ENCODE results near the gene DVL2.

Gene DVL2

DNA sequence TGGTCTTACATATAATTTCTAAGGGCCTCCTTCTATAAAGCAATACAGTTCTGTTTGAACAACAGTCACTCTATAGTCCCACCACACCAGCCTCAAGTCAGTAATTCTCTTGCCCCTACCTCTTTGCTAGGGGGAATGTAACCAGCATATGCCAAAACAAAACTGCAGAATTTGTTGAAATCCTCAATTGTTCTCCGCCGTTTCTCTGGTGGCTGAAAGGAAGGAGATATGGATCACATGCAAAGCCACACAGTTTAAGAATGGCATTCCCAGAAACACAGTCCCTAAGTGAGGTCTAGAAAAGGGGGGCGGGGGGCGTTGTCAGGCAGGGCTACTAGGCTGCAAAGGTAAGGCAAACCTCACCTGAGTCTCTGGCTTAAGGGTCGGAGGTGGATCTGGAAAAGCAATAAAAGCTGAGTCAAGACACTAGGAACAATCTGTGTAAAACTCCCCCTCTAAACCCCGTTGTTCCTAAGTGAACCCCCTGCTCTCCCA is 3.0 kb upstream of the DVL2 start:
- DNase-seq = no peak

DNA sequence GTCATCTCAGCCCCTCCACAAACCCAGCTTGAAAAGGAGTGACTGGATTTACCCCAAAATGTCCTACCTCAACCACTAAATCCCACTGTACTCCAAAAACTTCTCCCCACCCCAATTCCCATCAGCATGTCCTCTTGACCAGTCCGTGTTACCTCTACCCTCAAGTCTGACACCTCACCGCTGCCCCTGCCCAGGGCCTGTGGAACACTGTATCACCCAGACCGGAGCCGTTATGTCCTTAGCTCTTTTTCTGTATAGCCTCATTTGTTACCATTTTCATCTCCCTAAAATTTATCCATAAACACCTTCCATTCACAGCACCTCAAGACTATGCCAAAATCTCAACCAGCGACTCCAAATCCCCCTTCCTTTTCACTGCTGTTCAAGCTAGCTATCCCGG is 2.5 kb upstream of the DVL2 start:
- DNase-seq = no peak

- no peak for DNase-seq
Measured at GRCh38 chr17:7235693-7236665, 1.7 kb upstream of the DVL2 start.

DNA sequence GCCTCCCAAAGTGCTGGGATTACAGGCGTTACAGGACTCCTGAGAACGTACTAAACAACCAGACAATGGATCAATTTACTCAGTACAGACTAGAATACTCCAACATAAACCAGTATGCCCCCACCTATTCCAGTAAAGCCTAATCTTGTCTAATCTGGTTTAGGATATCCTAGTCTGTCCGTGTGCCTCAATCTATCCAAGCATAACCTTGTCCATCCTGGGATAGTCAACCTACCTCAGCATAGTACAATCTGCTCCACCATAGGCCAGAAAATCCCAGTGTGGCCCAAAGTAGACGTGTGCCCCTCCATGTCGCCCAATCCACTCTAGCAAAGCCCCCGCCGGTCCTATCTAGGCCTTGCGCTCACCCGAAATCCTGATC is 625 bp downstream of the DVL2 start:
- no peak for DNase-seq

GRCh38 chr17:7232114-7232513 is 2.2 kb downstream of the DVL2 start:
- no peak for DNase-seq

DNA sequence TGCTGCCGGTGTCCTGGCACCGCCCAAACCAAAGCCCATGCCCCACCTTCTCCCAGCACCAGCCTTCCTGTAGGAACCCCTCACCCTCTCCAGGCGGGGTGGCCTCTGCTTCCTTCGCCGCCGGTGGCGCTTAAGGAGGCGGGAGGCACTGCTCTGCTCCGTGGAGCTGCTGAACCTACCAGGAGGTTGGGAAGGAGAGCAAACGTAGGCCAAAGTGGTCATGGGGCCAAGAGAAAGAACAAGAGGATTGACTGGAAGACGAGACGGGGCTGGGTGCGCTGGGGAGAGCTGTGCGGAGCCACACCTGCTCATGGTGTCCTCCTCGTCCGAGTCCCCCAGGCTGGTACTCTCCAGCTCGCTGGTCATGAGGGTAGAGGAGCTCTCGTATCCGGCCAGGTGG is 4.8 kb downstream of the DVL2 start:
- no peak for DNase-seq

DNA sequence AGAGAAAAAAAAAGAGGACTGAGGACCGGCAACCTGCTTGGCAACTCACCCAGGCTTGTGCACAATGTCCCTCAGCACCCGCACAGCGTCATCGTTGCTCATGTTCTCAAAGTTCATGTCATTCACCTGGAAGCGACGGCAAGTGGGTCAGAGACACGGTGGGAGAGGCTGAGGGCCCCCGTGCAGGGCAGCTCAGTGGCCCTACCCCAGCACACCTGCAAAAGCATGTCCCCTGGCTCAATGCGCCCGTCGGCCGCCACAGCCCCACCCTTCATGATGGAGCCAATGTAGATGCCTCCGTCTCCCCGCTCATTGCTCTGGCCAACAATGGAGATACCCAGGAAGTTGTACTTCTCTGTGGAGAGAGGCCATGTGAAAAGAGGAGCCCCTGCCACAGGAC is 5.4 kb downstream of the DVL2 start:
- no peak for DNase-seq

DNA sequence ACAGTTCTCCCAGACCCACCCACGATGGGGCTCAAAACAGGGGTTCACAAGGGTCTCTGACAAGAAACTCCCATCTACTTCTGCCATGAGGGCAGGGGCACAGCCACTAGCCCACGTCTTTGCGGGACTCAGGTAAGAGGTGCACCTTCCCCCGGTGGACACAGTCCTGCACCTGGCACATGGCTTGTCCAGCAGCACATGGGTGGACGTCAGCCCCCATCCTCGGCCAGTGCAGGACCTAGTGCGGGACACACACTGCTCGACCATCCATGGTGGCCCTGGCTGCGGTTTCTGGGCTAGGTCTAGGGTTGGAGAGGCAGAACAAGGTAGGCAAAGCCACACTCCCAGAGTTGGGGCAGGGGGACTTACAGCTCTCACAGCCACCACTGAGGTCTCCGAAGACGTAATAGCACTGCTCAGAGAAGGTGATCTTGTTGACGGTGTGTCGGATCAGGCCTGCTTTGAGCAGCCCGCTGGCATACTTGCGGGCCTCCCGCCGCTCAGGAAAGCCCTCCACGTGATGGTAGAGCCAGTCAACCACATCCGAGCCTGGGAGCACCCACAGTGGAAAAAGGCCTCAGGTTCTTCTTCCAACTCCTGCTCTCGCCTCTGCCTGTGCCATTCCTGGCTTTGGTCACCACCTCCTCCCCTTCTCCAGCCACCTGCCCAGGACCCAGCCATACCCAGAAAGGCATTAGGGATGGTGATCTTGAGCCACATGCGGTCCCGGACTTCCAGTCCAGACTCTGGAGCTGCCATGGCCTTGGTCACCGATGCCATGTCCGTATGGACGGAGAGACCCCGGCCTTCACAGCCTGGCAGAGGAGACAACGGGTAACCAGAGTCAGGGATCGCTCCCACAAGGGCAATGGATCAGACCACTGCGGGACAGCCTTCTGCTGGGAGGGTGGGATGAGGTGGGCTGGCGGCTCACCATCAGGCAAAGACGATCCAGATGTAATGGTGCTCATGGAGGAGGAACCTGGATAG is 7.3 kb downstream of the DVL2 start:
- DNase-seq = no peak

DNA sequence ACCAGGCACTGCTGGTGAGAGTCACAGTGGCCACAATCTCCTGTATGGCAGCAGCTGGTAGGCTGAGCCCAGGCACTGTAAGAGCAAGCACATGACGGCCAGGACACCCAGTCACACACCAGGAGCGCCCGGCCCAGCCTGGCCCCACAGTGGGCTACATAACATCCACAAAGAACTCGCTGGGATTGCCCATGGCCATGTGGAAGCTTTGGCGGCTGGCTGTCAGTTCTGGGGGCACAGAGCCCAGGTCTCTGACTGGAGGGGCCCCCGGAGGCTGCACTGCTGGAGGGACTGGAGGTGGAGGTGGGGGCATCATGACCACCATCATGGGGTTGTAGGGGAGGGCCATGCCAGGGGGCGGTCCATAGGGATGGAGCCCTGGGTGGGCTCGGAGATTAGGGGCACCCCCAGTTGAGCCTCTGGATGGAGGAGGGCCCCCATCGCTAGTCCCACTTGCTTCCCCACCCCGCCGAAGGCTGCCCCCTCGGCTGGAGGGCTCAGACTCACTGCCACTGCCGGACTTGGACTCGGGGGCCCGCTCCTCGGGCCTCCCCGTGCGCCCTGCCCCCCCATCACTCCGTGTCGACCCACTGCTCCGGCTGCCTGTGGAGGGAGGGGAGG is 8.5 kb downstream of the DVL2 start:
- DNase-seq = no peak

DNA sequence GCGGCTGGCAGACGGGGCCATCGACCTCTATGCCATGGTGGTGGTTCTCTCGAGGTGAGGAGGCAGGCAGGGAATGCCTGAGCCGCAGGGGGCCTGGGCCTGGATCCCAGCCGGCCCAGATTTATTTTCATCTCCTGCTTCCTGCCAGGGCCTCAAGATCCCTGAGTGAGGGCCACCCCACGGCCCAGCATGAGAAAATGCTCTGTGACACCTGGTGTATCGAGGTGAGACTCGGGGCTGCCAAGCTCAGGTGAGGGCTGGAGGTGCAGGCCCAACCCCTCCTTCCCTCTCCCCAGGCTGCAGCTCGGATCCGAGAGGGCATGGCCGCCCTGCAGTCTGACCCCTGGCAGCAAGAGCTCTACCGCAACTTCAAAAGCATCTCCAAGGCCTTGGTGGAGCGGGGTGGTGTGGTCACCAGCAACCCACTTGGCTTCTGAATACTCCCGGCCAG is 9.6 kb downstream of the DVL2 start:
- DNase-seq = no peak

DNA sequence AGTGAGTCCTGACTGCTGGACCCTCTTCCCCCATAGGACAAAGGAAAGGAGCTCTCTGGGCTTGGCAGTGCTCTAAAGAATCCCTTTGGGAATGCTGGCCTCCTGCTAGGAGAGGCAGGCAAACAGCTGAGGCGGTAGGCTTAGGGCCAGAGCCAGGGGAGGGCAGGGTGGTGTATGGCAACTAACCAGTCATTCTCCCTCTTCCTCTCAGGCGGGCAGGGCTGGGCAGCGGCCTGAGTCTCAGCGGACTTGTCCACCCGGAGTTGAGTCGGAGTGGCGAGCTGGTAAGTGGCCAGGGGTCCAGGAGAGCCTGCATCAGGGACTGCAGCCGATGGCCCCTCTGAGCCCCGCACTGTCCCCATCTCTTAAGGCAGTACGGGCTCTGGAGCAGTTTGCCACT is 10.2 kb downstream of the DVL2 start:
- no peak for DNase-seq

DNA sequence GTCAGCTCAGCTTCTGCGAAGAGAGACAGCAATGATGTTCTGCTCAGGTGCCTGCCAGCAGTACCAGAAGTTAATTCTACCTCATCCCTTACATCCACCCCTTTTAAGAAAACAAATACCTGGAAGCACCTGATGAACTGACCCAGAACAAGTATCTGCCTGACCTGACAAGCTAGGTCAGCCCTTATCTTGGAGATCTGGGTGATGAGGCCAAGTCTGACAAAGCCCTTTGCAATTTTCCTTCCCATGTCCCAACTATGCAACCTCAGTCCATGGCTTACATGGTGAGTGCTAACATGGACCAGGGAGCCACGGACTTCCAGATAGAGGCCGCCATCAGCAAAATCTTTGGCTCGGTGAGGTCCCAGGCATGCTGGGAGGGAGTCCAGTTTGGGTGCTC is 10.9 kb downstream of the DVL2 start:
- no peak for DNase-seq

- DNase-seq = no peak
Measured at GRCh38 chr17:7222972-7223292, 11.4 kb downstream of the DVL2 start.

DNA sequence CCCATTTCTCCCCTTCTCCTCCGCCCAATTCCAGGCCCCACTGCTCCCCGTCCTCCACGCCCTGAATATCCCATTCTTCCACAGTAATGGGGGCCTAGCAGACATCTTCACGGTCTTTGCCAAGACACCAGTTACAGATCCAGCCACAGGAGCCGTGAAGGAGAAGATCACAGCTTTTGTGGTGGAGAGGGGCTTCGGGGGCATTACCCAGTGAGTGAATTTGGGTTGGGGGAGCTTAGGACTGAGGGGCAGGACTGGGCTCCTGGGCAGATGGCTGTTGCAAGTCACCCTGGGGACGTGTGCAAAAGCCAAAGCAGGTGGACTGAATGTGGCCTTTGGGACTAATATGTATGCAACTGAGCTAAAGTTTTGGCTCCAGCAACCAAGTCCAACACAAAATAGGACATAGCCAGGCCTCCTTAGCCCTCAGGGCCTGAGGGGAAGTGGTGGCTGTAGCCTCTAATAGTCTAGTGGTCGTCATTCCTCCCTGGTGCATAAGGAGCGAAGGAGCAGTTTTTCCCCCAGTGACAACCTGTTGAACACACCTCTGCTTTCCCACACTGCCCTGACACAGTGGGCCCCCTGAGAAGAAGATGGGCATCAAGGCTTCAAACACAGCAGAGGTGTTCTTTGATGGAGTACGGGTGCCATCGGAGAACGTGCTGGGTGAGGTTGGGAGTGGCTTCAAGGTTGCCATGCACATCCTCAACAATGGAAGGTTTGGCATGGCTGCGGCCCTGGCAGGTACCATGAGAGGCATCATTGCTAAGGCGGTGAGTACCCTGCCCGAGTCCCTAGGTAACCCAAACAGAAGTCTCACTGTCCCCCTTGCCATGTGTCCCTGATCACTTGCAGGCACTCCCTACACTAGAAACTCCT is 12.0 kb downstream of the DVL2 start:
- no peak for DNase-seq

DNA sequence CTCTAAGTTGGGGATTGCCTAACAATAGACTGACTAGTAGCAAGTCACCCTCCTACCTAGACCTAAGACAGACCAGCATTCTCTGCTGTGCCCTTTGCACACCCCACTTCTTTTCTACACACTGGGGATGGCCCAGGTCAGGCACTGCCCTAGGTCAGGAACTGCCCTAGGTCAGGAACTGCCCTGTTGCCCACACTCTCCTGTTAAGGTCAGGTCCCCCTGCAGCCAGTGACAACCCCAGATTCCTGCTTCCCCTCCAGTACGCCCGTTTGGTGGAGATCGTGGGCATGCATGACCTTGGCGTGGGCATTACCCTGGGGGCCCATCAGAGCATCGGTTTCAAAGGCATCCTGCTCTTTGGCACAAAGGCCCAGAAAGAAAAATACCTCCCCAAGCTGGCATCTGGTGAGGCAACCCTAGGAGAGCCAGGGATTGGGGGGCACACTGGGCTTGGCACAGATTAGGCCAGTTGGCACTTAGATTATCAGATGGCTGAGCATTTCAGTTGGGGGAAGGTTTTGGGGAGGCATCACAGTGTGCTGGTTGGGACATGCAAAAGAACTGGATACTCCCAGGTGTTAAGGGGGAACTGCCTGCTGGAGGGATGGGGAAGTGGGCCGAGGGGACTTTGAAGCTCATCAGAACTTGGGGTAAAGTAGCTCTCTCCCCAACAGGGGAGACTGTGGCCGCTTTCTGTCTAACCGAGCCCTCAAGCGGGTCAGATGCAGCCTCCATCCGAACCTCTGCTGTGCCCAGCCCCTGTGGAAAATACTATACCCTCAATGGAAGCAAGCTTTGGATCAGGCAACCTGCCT is 12.8 kb downstream of the DVL2 start:
- no peak for DNase-seq

GRCh38 chr17:7220593-7221277 is 13.6 kb downstream of the DVL2 start:
- DNase-seq = peak; percentile 22 to 32

DNA sequence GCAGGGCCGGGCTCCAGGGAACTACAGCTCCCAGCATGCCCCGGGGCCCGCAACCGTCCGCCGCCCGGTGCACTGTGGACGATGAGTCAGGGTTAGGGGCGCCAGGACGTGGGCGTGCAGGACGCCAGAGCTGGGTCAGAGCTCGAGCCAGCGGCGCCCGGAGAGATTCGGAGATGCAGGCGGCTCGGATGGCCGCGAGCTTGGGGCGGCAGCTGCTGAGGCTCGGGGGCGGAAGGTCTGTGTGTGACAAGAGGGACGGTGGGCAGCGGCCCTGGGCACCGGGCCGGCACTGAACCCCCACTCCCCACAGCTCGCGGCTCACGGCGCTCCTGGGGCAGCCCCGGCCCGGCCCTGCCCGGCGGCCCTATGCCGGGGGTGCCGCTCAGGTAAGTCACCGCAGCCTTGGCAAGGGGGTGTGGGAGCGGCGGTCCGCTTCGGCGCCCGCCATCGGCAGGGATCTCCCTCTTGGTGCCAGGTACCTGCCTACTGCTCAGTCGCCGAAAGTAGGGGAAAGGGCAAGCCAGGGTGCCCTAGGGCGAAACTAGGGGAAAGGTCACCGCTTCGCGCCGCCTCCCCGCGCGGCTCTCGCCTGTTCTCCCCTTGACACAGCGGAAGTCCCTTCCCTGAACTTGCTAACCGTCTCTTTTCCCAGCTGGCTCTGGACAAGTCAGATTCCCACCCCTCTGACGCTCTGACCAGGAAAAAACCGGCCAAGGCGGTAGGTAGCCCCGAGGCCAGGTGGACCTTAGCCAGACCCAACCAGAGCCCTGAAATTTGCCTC is 14.3 kb downstream of the DVL2 start, which contains the start of the genes ACADVL and DLG4:
Gene ACADVL (plus strand): TSS at position 127 of the 781 bp plus-strand sequence. CDS start 47 bp downstream, at position 174.
Gene DLG4 (minus strand): TSS at position 25 of the 781 bp plus-strand sequence.
- DNase-seq = peak; percentile 19 to 54

GRCh38 chr17:7219229-7219811 is 15.0 kb downstream of the DVL2 start:
- no peak for DNase-seq

- DNase-seq = no peak
Measured at GRCh38 chr17:7218758-7219157, 15.6 kb downstream of the DVL2 start.

All from AML-193 (cell line).